Body of pancreas (tissue), 4 donors: ENCODE results near the gene PLEKHM2.

ENCODE experiments used
- CTCF ChIP-seq, 7 experiments: fragments of 450-650 bp in 4 of 7; fragments of 200-600 bp in 3 of 7; sonication (generic) in 3 of 7; IDR thresholded peaks; one replicate each; pipeline ENCODE4 v1.5.1; 2016 to 2019; ENCODE audit warnings: antibody characterized with exemption in 7 of 7
- POLR2A ChIP-seq, 3 donors: fragments of 450-650 bp; IDR thresholded peaks; one replicate each; pipeline ENCODE4 v1.6.1; 2016; ENCODE audit warnings: antibody characterized with exemption in 3 of 3, mild to moderate bottlenecking in 2 of 3

- TF ChIP-seq CTCF (IDR thresholded peaks at IDR 0.05) (no peak), POLR2A (IDR thresholded peaks at IDR 0.05) (no peak)
Measured at GRCh38 chr1:15683345-15684039, 628 bp upstream of the PLEKHM2 start.
